Fibroblast of lung (primary cell): ENCODE measurements around the gene FANK1. TPM values are rescaled to one million over a fixed set of nuclear protein-coding genes. Genes with fewer than 3 reads are reported as not detected.
"Not testable (repeated sequence)": the region's sequence is repeated elsewhere in the genome, so short reads cannot be mapped to it uniquely, and the experiment has no call there.

Source experiments
- DNase-seq, 2 donors: peaks; one replicate each; pipeline versions ENCODE4 v3.0.0 to v3.0.0-alpha.2; 2010; ENCODE audit warnings: low read depth in 2 of 2
- H2AFZ ChIP-seq: 2 replicates; pipeline ENCODE4 v1.5.1; 2012; ENCODE audit warnings: low read length, control low read depth, inconsistent platforms
- H3K27ac ChIP-seq: 2 replicates; pipeline ENCODE4 v1.5.1; 2011; ENCODE audit warnings: low read length, control low read depth; ENCODE audit not compliant: insufficient read depth
- H3K27me3 ChIP-seq: 2 replicates; pipeline ENCODE4 v1.5.1; 2011; ENCODE audit warnings: mild to moderate bottlenecking, low read length; ENCODE audit not compliant: control insufficient read depth, insufficient read depth
- H3K36me3 ChIP-seq: 2 replicates; pipeline ENCODE4 v1.5.1; 2011; ENCODE audit warnings: low read length; ENCODE audit not compliant: control insufficient read depth, insufficient read depth
- H3K4me1 ChIP-seq: 2 replicates; pipeline ENCODE4 v1.5.1; 2011; ENCODE audit warnings: low read length; ENCODE audit not compliant: control insufficient read depth, insufficient read depth; ENCODE audit errors: extremely low read depth
- H3K4me2 ChIP-seq: 2 replicates; pipeline ENCODE4 v1.5.1; 2011; ENCODE audit warnings: low read length, control low read depth; ENCODE audit not compliant: insufficient read depth; ENCODE audit errors: extremely low read depth
- H3K4me3 ChIP-seq, 4 experiments: fragments of 200-600 bp in 1 of 4; sonication (generic) in 1 of 4; replicated peaks in 1 of 4; 2 replicates each; pipeline ENCODE4 v1.5.1; 2011 to 2016; ENCODE audit warnings: low read length in 4 of 4, low read depth in 3 of 4, mild to moderate bottlenecking in 3 of 4, control low read depth in 2 of 4, inconsistent platforms in 1 of 4, mixed read lengths in 1 of 4; ENCODE audit not compliant: insufficient read depth in 1 of 4; ENCODE audit errors: control extremely low read depth in 1 of 4
- H3K79me2 ChIP-seq: 2 replicates; pipeline ENCODE4 v1.5.1; 2012; ENCODE audit warnings: mild to moderate bottlenecking, low read length, inconsistent platforms; ENCODE audit not compliant: control insufficient read depth, insufficient read depth
- H3K9ac ChIP-seq: 2 replicates; pipeline ENCODE4 v1.5.1; 2011; ENCODE audit warnings: mild to moderate bottlenecking, low read length, control low read depth; ENCODE audit not compliant: insufficient read depth
- H3K9me3 ChIP-seq: 2 replicates; pipeline ENCODE4 v1.5.1; 2012; ENCODE audit warnings: low read depth, low read length; ENCODE audit not compliant: control insufficient read depth, insufficient read depth
- H4K20me1 ChIP-seq: 2 replicates; pipeline ENCODE4 v1.5.1; 2011; ENCODE audit warnings: low read length; ENCODE audit not compliant: control insufficient read depth, insufficient read depth; ENCODE audit errors: extremely low read depth
- CTCF ChIP-seq, 2 donors: IDR thresholded peaks in 1 of 2; conservative IDR thresholded peaks in 1 of 2; 1 replicate in 1 of 2; 2 replicates in 1 of 2; pipeline ENCODE4 v1.5.1; 2011 to 2012; ENCODE audit warnings: low read length in 2 of 2, control low read depth in 1 of 2, inconsistent platforms in 1 of 2, low read depth in 1 of 2, mild to moderate bottlenecking in 1 of 2
- EZH2 ChIP-seq: IDR thresholded peaks from 2 replicates; pipeline ENCODE4 v1.5.1; 2012; ENCODE audit warnings: low read length, control low read depth, mild to moderate bottlenecking; ENCODE audit errors: missing control alignments
- polyA plus RNA-seq, 2 donors: library from polyadenylated mRNA; depleted of rRNA in 1 of 2; stranded (reverse) in 1 of 2; unstranded in 1 of 2; fragments of >200 nt; gene quantifications; 2 replicates each; pipeline ENCODE4 v1.2.1, GENCODE V29; 2011 to 2012; ENCODE audit warnings: missing spikeins in 1 of 2
- total RNA-seq: library from RNA; depleted of rRNA; stranded (reverse); fragments of >200 nt; gene quantifications from 2 replicates; pipeline ENCODE4 v1.2.1, GENCODE V29; 2014

FANK1 gene
- total and polyA plus RNA-seq, 2 donors (not counting 1 experiment from before 2014, with no cell fraction given), result 0.83 to 4.4 TPM

GRCh38 chr10:126045861-126046260 is 149.5 kb downstream of the FANK1 start:
- H3K9me3 ChIP-seq, result no peaks in the 10 kb centered on the region
- no peak overlapping the region for H3K4me3 ChIP-seq
- H3K36me3 ChIP-seq, result no peaks in the 10 kb centered on the region
- H3K4me1 ChIP-seq, result peaks cover 3% of the 10 kb centered on the region
- H3K9ac ChIP-seq, result no peak overlapping the region
- no peaks in the 10 kb centered on the region for H4K20me1 ChIP-seq
- no peak for DNase-seq
- TF ChIP-seq CTCF (conservative IDR thresholded peaks at IDR 0.05 in 1 of 2, IDR thresholded peaks at IDR 0.05 in 1 of 2; ENCODE audit: low read depth in 1 of 2, low read length in 2 of 2), result no peak
- TF ChIP-seq EZH2, result no peak
- no peaks in the 10 kb centered on the region for H3K27me3 ChIP-seq
- no peak overlapping the region for H3K4me2 ChIP-seq
- no peak overlapping the region for H3K27ac ChIP-seq
- H2AFZ ChIP-seq, result no peak overlapping the region
- no peaks in the 10 kb centered on the region for H3K79me2 ChIP-seq

- Histone ChIP-seq H3K27ac (no peak overlapping the region), H3K36me3 (no peaks in the 10 kb centered on the region), H4K20me1 (no peaks in the 10 kb centered on the region), H2AFZ (no peak overlapping the region), H3K9ac (no peak overlapping the region), H3K9me3 (no peaks in the 10 kb centered on the region), H3K4me2 (no peak overlapping the region), H3K79me2 (no peaks in the 10 kb centered on the region), H3K27me3 (no peaks in the 10 kb centered on the region), H3K4me1 (peaks cover 3% of the 10 kb centered on the region), H3K4me3 (no peak overlapping the region)
- TF ChIP-seq EZH2, result no peak
- TF ChIP-seq CTCF (conservative IDR thresholded peaks at IDR 0.05 in 1 of 2, IDR thresholded peaks at IDR 0.05 in 1 of 2; ENCODE audit: low read depth in 1 of 2, low read length in 2 of 2), result no peak
- DNase-seq, result no peak
These were observed 150.5 kb downstream of the FANK1 start for GRCh38 chr10:126046831-126047230.

DNA sequence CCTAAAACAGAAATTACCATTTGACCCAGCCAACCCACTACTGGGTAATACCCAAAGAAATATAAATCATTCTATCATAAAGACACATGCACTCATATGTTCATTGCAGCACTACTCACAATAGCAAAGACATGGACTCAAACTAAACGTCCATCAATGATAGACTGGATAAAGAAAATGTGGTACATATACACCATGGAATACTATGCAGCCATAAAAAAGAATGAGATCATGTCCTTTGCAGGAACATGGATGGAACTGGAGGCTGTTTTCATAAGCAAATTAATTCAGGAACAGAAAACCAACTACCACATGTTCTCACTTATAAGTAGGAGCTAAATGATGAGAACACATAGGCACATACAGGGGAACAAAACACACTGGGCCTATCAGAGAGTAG is 151.4 kb downstream of the FANK1 start:
- H3K36me3 ChIP-seq, DNase-seq: not testable (repeated sequence)

More for the DNA sequence above, 151.4 kb downstream of the FANK1 start:
- H3K9me3 ChIP-seq, H3K27ac ChIP-seq, H3K27me3 ChIP-seq, H3K79me2 ChIP-seq, H2AFZ ChIP-seq, H3K4me2 ChIP-seq, H3K4me1 ChIP-seq, H3K9ac ChIP-seq, H3K4me3 ChIP-seq, H4K20me1 ChIP-seq: not testable (repeated sequence)
